Prostate gland (tissue), 2 donors: ENCODE measurements around the gene TYMP. TPM values are rescaled to one million over a fixed set of nuclear protein-coding genes. Genes with fewer than 3 reads are reported as not detected.

Experiments
- DNase-seq: peaks from one replicate; pipeline ENCODE4 v3.0.0-alpha.2; 2019; ENCODE audit warnings: low spot score
- H3K27ac ChIP-seq, 2 donors: fragments of 200-600 bp; sonication (generic); 2 replicates each; pipeline ENCODE4 v1.5.1; 2017 to 2019
- H3K27me3 ChIP-seq: fragments of 200-600 bp; sonication (generic); replicated peaks from 2 replicates; pipeline ENCODE4 v1.5.1; 2019; ENCODE audit not compliant: insufficient read depth
- H3K36me3 ChIP-seq, 2 donors: fragments of 200-600 bp; sonication (generic); 1 replicate in 1 of 2; 2 replicates in 1 of 2; pipeline versions ENCODE4 v1.5.1 to v1.8.1; 2017 to 2019
- H3K4me1 ChIP-seq: fragments of 200-600 bp; sonication (generic); replicated peaks from 2 replicates; pipeline ENCODE4 v1.5.1; 2019
- H3K4me3 ChIP-seq, 2 donors: fragments of 200-600 bp; sonication (generic); 2 replicates each; pipeline ENCODE4 v1.5.1; 2017 to 2019
- H3K9me3 ChIP-seq: fragments of 200-600 bp; sonication (generic); 2 replicates; pipeline ENCODE4 v1.5.1; 2017
- POLR2A ChIP-seq: fragments of 450-650 bp; IDR thresholded peaks from one replicate; pipeline ENCODE4 v1.6.1; 2016; ENCODE audit warnings: antibody characterized with exemption, mild to moderate bottlenecking
- POLR2AphosphoS5 ChIP-seq: sonication (generic); formaldehyde crosslinking; IDR thresholded peaks from one replicate; pipeline ENCODE4 v1.6.1; 2017; ENCODE audit warnings: antibody characterized with exemption
- WGBS: methylation state at CpG from one replicate; pipeline ENCODE4 v1.1.5; 2018; 5-methylcytosine and 5-hydroxymethylcytosine counted together
- intact Hi-C: fragments of 100-400 bp; cut with DNase I; formaldehyde crosslinking; loops from one replicate; pipeline ENCODE4 v1.14.2; 2022
- total RNA-seq, 2 donors: library from RNA; depleted of rRNA; stranded (reverse); fragments of >200 nt; gene quantifications; one replicate each; pipeline ENCODE4 v1.1.0, GENCODE V29; 2016
- TF ChIP-seq, protein P1 (sequence below), 4 experiments: fragments of 200-600 bp in 2 of 4; fragments of 450-650 bp in 2 of 4; sonication (generic) in 2 of 4; IDR thresholded peaks; 1 replicate in 3 of 4; 2 replicates in 1 of 4; pipeline ENCODE4 v1.5.1; 2016 to 2019; ENCODE audit warnings: antibody characterized with exemption in 4 of 4, mild to moderate bottlenecking in 2 of 4, moderate library complexity in 2 of 4

The TYMP gene
- total RNA-seq, 2 donors from 2014 or later: 35.8 to 42.8 TPM

DNA sequence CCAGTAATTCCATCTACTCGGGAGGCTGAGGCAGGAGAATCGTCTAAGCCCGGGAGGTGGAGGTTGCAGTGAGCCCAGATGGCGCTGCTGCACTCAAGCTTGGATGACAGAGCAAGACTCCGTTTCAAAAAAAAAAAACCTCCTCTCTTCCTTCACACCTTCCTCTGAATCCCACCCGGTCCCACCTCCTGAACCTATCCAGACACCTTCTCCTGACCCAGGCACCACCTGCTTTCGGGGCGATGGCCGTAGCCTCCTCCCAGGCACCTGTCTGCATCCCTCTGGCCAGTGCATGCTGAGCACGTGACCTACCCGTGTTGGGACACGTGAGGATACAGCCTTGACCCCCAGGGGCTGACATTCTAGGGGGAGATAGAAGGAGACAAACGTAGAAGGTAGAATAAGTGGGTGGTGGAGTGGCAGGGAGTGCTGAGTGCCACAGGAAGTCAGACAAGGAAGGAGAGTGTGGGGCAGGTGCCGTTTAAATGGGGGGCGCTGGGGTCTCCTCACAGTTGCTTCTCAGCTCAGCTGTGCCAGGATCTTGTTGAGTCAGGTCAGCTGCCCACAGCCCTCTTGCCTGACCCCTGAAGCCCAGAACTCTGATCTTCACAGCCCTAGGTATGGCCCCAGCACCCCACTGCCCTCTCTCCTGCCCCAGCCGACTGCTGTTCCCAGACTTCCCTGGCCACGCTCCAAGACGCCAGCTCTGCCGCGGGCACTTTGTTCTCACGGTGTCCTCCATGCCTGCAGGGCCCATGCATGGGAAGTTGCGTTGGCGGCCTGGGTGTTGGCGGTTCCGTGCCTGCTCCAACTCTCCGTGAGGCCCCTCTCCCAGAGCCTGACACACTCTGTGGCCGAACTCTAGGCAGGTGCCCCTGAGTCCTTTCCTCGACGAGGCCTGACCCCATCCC lies 44.3 kb downstream of the TYMP start:
- H3K9me3 ChIP-seq: no peaks in the 10 kb centered on the region
- WGBS: 53% methylated on average over 29 of the region's 29 CpGs
- H3K4me3 ChIP-seq: no peak overlapping the region
- DNase-seq: no peak
- intact Hi-C loops: no loop called here
- no peak for TF ChIP-seq POLR2AphosphoS5
- TF ChIP-seq, protein P1, sequence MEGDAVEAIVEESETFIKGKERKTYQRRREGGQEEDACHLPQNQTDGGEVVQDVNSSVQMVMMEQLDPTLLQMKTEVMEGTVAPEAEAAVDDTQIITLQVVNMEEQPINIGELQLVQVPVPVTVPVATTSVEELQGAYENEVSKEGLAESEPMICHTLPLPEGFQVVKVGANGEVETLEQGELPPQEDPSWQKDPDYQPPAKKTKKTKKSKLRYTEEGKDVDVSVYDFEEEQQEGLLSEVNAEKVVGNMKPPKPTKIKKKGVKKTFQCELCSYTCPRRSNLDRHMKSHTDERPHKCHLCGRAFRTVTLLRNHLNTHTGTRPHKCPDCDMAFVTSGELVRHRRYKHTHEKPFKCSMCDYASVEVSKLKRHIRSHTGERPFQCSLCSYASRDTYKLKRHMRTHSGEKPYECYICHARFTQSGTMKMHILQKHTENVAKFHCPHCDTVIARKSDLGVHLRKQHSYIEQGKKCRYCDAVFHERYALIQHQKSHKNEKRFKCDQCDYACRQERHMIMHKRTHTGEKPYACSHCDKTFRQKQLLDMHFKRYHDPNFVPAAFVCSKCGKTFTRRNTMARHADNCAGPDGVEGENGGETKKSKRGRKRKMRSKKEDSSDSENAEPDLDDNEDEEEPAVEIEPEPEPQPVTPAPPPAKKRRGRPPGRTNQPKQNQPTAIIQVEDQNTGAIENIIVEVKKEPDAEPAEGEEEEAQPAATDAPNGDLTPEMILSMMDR (IDR thresholded peaks at IDR 0.05): no peak
- no peak for TF ChIP-seq POLR2A
- H3K27me3 ChIP-seq: no peaks in the 10 kb centered on the region
- H3K36me3 ChIP-seq: no peaks in the 10 kb centered on the region
- H3K4me1 ChIP-seq: no peaks in the 10 kb centered on the region
- no peak overlapping the region for H3K27ac ChIP-seq

DNA sequence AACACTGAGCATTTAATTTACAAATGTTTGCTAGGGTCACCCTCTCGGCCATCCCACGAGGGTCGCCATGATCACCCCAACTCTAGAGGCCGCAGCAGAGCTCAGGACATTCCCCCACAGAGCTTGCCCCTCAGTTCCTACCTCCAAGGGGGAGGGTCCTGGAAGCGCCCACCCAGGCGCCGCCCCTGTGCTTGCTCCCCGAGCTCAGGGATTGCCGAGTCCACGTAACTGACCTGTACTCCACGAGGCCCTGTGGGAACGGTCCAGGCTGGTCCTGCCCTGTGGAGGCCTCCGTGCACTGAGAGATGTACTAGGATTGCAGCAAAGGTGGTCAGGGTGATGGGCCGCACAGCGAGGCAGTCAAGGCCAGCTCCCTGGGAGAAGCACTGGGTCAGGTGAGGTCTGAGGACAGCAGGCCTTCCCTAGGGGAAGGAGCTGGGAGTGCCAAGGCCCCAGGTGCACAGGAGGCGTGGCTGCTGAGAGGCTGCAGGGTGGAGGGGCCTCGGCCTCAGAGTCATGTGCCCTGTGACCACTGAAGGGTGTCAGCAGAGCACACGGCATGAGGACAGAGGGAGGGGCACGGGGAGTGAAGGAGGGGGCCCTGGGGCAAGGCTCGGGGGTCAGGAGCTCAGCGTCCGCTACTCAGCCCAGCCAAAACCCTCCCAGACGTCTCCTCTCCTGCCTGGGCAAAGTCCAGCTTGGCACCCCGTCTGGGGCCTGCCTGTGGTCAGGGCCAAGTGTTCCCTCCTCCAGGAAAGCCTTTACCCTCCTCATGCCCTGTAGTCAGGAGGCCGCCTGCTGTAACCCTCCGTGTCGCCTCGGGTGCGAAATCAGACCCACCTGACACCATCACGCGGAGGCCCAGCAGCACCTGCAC lies 45.6 kb downstream of the TYMP start:
- H3K27ac ChIP-seq: no peak overlapping the region
- H3K36me3 ChIP-seq: no peaks in the 10 kb centered on the region
- H3K4me3 ChIP-seq: no peak overlapping the region
- WGBS: 86% methylated on average over 31 of the region's 31 CpGs
- no peak for TF ChIP-seq POLR2A
- TF ChIP-seq, protein P1 (IDR thresholded peaks at IDR 0.05): no peak
- no peak for TF ChIP-seq POLR2AphosphoS5
- no peaks in the 10 kb centered on the region for H3K27me3 ChIP-seq
- intact Hi-C loops: no loop called here
- no peaks in the 10 kb centered on the region for H3K9me3 ChIP-seq
- no peak for DNase-seq
- H3K4me1 ChIP-seq: no peaks in the 10 kb centered on the region

DNA sequence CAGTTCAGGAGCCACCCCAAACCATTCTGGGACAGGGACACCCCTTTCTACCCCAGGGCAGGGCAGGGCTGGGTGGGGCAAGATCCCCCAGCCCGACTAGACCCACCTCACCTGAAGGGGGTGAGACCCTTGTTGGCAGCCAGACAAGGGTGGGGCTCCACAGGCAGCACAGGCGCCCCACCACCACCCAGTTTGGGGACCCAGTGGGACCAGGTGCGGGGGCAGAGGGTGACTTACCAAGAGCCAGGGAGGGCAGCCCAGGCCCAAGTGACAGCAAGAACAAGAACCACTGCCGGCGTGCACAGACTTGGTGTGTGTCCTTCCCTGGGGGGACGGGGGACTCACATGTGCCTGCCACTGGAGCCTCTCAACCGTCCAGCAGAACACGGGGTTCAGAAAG lies 46.3 kb downstream of the TYMP start:
- intact Hi-C loops: no loop called here
- Histone ChIP-seq H3K27ac (no peak overlapping the region), H3K36me3 (no peaks in the 10 kb centered on the region), H3K4me1 (no peaks in the 10 kb centered on the region), H3K9me3 (no peaks in the 10 kb centered on the region), H3K4me3 (no peak overlapping the region), H3K27me3 (no peaks in the 10 kb centered on the region)
- DNase-seq: no peak
- no peak for TF ChIP-seq POLR2AphosphoS5
- TF ChIP-seq POLR2A: no peak
- TF ChIP-seq, protein P1 (IDR thresholded peaks at IDR 0.05): no peak
- 89% methylated on average over 8 of the region's 8 CpGs for WGBS

DNA sequence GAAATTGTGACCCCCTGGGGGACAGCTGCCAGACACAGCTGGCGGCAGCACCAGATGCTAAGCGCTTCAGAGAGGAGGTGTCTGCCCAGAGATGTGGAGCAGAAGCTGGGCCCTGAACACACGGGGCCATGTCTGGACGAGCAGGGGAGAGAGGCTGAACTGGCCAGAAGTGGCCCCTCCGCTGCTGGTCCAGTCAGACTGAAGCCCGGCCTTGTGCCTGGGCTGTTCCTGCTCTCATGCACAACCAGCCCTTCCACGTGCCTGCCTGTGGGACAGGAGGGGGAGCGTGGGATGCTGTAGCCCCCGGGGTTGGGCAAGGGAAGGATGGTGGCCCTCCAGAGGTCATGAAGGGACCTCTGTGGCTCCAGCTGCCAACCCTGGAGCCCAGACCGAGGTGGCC lies 46.7 kb downstream of the TYMP start:
- Histone ChIP-seq H3K4me3 (no peak overlapping the region), H3K4me1 (no peaks in the 10 kb centered on the region), H3K27me3 (no peaks in the 10 kb centered on the region), H3K27ac (no peak overlapping the region), H3K9me3 (no peaks in the 10 kb centered on the region), H3K36me3 (no peaks in the 10 kb centered on the region)
- TF ChIP-seq POLR2AphosphoS5: no peak
- no peak for TF ChIP-seq POLR2A
- TF ChIP-seq, protein P1 (IDR thresholded peaks at IDR 0.05): no peak
- intact Hi-C loops: no loop called here
- no peak for DNase-seq
- 89% methylated on average over 6 of the region's 10 CpGs for WGBS
